SU-DHL-6 (cell line): ENCODE data around the gene LARGE2.

ENCODE experiments used
- CTCF ChIP-seq: fragments of 200-600 bp; sonication (generic); IDR thresholded peaks from one replicate; pipeline ENCODE4 v1.5.1; 2017; ENCODE audit warnings: antibody characterized with exemption, mild to moderate bottlenecking, low read length, moderate library complexity; ENCODE audit not compliant: insufficient read depth, poor library complexity, severe bottlenecking
- EZH2phosphoT487 ChIP-seq: fragments of 200-600 bp; sonication (generic), shearing (Covaris generic); conservative IDR thresholded peaks from 2 replicates; pipeline ENCODE4 v1.6.1; 2018; ENCODE audit warnings: mild to moderate bottlenecking, antibody characterized with exemption, low read length, moderate library complexity, mixed read lengths

GRCh38 chr11:45924036-45924915 lies 1.8 kb downstream of the LARGE2 start:
- TF ChIP-seq CTCF (no peak), EZH2phosphoT487 (no peak)
